Measurements from ENCODE around the gene FBN2.

The FBN2 gene

GRCh38 chr5:128494516-128494915, 43.5 kb downstream of the FBN2 start:
- no peak for DNase-seq (ENCODE audit: extremely low read depth, low read depth)
- TF ChIP-seq CTCF (IDR thresholded peaks at IDR 0.05; ENCODE audit: low read depth, low read length) = no peak

- no peak for TF ChIP-seq CTCF (IDR thresholded peaks at IDR 0.05; ENCODE audit: low read depth, low read length)
- no peak for DNase-seq (ENCODE audit: extremely low read depth, low read depth)
These were observed 44.3 kb downstream of the FBN2 start for GRCh38 chr5:128493657-128494329.

GRCh38 chr5:128491291-128491690, 46.8 kb downstream of the FBN2 start:
- DNase-seq (ENCODE audit: extremely low read depth, low read depth) = no peak
- TF ChIP-seq CTCF (IDR thresholded peaks at IDR 0.05; ENCODE audit: low read depth, low read length) = no peak

GRCh38 chr5:128490761-128491160, 47.3 kb downstream of the FBN2 start:
- DNase-seq (ENCODE audit: extremely low read depth, low read depth) = no peak
- no peak for TF ChIP-seq CTCF (IDR thresholded peaks at IDR 0.05; ENCODE audit: low read depth, low read length)

- DNase-seq (ENCODE audit: extremely low read depth, low read depth) = no peak
- TF ChIP-seq CTCF (IDR thresholded peaks at IDR 0.05; ENCODE audit: low read depth, low read length) = no peak
These were observed 51.0 kb downstream of the FBN2 start for GRCh38 chr5:128487041-128487440.

GRCh38 chr5:128483738-128484137, 54.3 kb downstream of the FBN2 start:
- no peak for TF ChIP-seq CTCF (IDR thresholded peaks at IDR 0.05; ENCODE audit: low read depth, low read length)
- no peak for DNase-seq (ENCODE audit: extremely low read depth, low read depth)

GRCh38 chr5:128480906-128481633, 57.0 kb downstream of the FBN2 start:
- no peak for DNase-seq (ENCODE audit: extremely low read depth, low read depth)
- TF ChIP-seq CTCF (IDR thresholded peaks at IDR 0.05; ENCODE audit: low read depth, low read length) = no peak
